Liver (tissue), 3 donors: ENCODE results near the gene FNBP1.

Experiments
- ATF3 ChIP-seq: IDR thresholded peaks from 2 replicates; pipeline ENCODE4 v1.6.1; 2016; ENCODE audit warnings: antibody characterized with exemption
- JUND ChIP-seq, 2 donors: IDR thresholded peaks; 2 replicates each; pipeline ENCODE4 v1.6.1; 2016; ENCODE audit warnings: antibody characterized with exemption in 2 of 2
- MAX ChIP-seq: IDR thresholded peaks from 2 replicates; pipeline ENCODE4 v1.6.1; 2016; ENCODE audit warnings: antibody characterized with exemption
- RAD21 ChIP-seq, 2 donors: IDR thresholded peaks; 2 replicates each; pipeline ENCODE4 v1.6.1; 2016; ENCODE audit warnings: antibody characterized with exemption in 2 of 2, mild to moderate bottlenecking in 2 of 2
- REST ChIP-seq: IDR thresholded peaks from 2 replicates; pipeline ENCODE4 v1.6.1; 2016; ENCODE audit warnings: antibody characterized with exemption, mild to moderate bottlenecking
- TAF1 ChIP-seq: conservative IDR thresholded peaks from 2 replicates; pipeline ENCODE4 v1.6.1; 2016; ENCODE audit warnings: antibody characterized with exemption, mild to moderate bottlenecking
- TF ChIP-seq, protein P1 (sequence below): fragments of 150-350 bp; IDR thresholded peaks from 2 replicates; pipeline ENCODE4 v1.5.1; 2017; ENCODE audit warnings: improper control_type of control experiment, low read depth, low read length; ENCODE audit not compliant: missing input control
- donor health status: healthy.
- donor health status: healthy.

- TF ChIP-seq MAX (no peak), ATF3 (no peak), JUND (IDR thresholded peaks at IDR 0.05) (no peak), RAD21 (IDR thresholded peaks at IDR 0.05) (no peak), REST (no peak), TAF1 (no peak)
- TF ChIP-seq, protein P1, sequence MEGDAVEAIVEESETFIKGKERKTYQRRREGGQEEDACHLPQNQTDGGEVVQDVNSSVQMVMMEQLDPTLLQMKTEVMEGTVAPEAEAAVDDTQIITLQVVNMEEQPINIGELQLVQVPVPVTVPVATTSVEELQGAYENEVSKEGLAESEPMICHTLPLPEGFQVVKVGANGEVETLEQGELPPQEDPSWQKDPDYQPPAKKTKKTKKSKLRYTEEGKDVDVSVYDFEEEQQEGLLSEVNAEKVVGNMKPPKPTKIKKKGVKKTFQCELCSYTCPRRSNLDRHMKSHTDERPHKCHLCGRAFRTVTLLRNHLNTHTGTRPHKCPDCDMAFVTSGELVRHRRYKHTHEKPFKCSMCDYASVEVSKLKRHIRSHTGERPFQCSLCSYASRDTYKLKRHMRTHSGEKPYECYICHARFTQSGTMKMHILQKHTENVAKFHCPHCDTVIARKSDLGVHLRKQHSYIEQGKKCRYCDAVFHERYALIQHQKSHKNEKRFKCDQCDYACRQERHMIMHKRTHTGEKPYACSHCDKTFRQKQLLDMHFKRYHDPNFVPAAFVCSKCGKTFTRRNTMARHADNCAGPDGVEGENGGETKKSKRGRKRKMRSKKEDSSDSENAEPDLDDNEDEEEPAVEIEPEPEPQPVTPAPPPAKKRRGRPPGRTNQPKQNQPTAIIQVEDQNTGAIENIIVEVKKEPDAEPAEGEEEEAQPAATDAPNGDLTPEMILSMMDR: no peak
Observed at GRCh38 chr9:129866394-129867135, 176.4 kb downstream of the FNBP1 start.
